GM10266 (cell line): ENCODE measurements around the gene RAE1.

ENCODE experiments used
- DNase-seq: peaks from one replicate; pipeline ENCODE4 v3.0.0; 2012; ENCODE audit errors: extremely low spot score
- TF ChIP-seq, protein P1 (sequence below): IDR thresholded peaks from 2 replicates; pipeline ENCODE4 v1.5.1; 2012; ENCODE audit warnings: mild to moderate bottlenecking, low read depth; ENCODE audit not compliant: control insufficient read depth, insufficient read depth; ENCODE audit errors: missing control alignments

RAE1 gene

DNA sequence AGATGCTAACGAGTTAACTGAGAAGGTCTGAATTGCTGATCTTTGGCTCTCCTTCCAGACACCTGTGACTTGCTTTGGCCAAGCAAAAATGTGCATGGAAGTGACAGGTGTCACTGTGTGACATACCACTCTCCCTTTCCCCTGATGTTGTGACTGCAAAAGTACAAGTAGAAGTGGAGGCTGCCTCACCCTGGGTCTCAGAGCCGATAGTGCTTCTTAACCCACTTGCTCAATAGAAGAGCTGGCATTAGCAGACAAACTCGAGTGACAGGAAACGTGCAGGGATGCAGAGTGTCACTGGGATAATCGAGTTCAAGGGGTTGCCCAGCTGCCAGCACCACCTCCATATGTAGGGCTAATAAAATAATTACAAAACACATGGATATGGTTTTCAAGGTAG is 37.8 kb upstream of the RAE1 start:
- no peak for DNase-seq
- TF ChIP-seq, protein P1, sequence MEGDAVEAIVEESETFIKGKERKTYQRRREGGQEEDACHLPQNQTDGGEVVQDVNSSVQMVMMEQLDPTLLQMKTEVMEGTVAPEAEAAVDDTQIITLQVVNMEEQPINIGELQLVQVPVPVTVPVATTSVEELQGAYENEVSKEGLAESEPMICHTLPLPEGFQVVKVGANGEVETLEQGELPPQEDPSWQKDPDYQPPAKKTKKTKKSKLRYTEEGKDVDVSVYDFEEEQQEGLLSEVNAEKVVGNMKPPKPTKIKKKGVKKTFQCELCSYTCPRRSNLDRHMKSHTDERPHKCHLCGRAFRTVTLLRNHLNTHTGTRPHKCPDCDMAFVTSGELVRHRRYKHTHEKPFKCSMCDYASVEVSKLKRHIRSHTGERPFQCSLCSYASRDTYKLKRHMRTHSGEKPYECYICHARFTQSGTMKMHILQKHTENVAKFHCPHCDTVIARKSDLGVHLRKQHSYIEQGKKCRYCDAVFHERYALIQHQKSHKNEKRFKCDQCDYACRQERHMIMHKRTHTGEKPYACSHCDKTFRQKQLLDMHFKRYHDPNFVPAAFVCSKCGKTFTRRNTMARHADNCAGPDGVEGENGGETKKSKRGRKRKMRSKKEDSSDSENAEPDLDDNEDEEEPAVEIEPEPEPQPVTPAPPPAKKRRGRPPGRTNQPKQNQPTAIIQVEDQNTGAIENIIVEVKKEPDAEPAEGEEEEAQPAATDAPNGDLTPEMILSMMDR = no peak

DNA sequence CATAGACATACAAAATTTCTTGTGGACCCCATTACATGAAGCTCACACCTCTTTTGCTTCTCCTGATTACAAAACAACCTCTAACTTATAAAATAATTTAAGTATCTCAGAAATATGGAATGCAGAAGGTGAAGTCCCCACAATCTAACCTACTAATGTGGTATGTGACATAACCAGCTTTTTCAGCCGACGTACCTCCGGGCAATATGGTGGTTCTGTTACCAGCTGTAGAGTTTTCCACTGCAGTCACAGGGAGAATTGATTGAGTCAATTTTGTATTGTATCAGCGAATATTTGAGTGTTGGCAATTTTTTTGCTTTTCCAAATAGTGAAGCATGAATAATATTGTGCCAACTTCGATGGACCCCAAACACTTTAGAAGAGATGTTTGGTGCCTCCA is 37.1 kb upstream of the RAE1 start:
- DNase-seq = no peak
- TF ChIP-seq, protein P1 = no peak

DNA sequence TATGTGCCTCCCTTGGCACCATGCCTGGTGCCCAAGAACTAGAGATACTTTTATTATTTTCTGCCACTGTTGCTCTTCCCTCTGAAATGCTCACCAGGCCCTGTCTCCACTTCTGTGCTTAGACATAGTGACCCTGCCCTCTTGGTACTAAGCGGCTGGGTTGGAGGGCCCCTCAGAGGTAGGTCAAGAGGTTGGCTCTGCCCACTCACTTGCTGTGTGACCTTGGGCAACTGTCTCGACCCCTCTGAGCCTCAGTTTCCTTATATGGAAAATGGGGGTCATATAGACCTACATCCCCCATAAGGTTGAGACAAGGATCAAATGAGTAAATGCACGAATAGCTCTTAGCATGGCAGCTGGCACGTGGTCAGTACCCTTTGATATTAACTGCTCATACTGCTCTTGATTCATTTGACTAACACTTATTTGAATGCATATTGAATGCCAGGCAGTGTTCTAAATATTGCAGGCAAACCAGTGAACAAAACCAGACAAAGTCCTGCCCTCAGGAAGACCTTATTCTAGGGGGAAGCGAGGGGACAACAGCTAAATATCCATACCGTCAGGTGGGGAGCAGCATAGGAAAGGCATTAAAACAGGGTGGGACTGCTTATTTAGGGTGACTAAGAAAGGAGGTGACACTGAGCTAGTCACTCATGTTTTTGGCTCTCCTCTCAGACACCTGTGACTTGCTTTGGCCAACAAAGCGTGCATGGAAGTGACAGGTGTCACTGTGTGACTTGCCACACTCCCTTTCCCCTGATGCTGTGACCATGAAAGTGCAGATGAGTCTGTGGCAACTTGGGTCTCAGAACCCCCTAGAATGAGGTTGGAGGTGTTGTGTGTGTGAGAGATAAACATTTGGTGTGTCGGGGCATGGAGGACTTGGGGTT is 35.7 kb upstream of the RAE1 start:
- TF ChIP-seq, protein P1 = no peak
- DNase-seq = no peak

DNA sequence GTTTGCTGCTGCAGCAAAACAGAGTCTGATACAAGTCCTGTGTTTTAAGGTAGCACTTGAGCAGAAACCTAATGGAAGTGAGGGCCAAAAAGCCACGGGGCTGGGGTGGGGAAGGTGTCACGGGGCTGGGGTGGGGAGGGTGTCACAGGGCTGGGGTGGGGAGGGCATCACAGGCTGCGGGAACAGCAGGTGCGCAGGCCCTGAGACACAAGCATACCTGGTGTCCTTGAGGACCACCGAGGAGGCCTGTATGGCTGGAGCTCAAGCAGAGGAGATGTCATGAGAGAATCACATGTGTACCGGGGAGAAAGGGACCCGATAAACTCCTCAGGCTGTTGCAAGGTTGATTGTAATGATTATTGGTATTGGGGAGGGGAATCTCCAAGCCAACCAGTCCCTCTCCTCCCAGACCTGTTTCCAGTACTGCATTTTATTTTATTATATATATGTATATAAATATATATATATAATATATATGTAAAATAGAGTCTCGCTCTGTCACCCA is 35.0 kb upstream of the RAE1 start:
- DNase-seq = no peak
- TF ChIP-seq, protein P1 = no peak

- TF ChIP-seq, protein P1 = no peak
- no peak for DNase-seq
Measured at GRCh38 chr20:57316795-57317201, 34.3 kb upstream of the RAE1 start.

DNA sequence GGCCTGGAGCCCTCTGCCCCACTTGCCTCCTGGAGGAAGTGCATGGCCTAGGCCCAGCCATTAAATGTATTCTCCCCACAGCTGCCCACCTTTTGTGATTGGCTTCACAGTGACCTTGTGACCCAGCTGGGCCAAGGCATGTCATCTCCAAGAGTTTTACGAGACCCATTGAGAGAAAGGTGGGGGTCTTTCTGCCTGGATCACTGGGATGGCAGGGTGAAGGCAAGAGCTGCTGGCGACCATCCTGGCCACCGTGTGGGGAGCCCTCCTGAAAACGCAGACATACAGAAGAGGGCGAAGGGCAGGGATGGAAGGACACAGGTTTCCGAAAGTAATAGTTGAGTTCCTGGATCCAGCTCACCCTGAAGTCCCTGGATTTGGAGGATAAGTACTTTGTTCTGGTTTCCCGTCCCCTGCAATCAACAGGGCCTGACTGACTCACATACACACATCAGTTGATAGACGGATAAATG is 33.7 kb upstream of the RAE1 start:
- DNase-seq = no peak
- TF ChIP-seq, protein P1 = no peak

- TF ChIP-seq, protein P1 = no peak
- DNase-seq = no peak
Measured at GRCh38 chr20:57317789-57318371, 33.2 kb upstream of the RAE1 start.
